ENCODE measurements around the gene PPM1A.

PPM1A gene

DNA sequence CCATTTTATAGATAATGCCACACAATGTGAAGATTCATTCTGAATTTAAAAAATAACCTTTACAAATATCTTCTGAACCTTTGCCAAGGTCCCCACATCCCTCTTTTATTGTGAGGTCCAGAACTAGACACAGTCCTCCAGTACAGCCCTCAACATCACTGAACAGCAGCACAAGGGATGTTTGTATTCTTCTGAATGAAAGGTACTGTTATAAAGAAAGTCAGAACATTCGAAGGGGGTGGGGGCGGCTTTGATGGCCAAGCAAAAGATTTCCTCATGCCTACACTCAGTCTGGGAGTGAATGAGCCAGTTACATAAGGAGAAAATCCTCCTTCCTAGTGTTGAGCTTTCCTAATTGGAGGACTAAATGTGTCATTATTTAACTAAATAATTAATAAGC is 77.3 kb downstream of the PPM1A start:
- no peak for DNase-seq

DNA sequence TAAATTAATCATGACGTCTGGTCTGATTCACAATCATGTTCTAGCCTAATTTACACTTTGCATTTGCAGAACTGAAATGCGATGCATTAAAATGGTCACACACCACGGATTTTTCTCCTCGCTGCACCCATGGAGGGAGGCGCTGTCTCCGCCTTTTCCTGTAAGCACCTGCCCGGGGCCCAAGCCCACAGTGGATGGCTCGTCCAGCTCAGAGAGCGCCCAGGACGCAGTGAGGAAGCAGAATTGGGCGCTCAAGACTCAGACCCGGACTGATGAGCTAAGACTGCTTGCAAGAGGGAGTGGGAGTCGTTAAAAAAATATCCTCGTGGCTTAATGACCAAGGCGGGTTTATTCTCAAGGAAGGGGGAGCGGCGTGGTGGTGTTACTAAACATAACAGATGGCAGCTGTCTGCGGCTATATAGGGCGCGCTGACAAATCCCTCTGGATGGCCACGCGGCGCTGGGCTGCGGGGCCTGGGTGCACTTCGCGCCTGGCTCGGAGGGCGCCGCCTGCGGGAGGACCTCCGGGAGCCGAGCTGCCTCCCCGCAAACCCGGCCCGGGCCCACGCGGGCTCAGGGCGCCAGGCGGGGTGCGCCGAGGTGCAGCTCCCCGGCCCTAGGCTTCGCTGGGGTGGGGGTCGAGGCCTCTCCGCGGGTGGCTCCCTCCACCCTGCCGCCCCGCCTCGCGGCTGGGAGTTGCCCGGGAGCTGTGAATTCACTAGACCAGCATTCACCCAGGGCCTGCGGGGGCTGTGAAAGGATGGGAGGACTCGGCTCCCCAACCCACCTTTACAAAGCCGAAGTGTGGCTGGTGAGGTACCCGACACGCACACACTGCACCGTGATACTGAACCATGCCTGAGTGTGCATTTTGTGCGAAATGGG is 78.7 kb downstream of the PPM1A start:
- DNase-seq: no peak

DNA sequence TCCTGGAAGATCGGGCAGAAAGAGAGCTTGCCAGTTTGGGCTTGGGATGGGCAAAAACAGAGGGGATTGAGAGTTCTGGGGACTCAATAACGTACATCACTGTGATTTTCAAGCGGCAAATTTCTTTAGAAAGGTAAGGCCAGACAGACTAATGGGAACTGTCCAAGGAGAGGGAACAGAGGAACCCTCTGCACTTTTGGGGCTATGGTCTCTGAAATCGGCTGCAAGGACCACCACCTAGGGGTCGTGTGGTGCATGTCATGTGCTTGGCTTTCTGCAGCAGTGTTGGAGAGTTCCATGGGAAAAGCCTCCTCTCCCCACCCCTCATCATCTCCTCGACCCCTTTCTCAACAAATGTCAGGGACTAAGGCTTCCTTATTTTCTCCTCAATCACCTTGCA is 79.6 kb downstream of the PPM1A start:
- no peak for DNase-seq

DNA sequence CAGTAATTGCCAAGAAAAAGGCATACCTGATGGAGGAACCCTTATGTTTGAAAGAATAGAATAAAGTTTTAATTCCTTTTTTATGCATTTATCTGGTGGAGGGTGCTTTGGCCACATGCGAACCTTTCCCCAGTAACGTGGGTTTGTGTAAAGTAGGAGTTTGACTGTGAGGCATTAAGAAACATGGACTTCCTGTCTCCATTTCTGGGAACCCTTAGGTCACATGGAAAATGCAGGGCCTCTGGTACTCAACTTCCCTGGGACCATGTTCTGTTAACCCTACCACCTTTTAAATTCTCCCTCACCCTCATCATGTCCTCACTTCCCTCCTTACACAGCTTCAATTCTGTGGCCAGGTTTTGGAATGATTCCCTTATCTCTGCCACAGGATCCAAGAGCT is 80.3 kb downstream of the PPM1A start:
- DNase-seq: no peak

- DNase-seq: no peak
These were observed 82.4 kb downstream of the PPM1A start for GRCh38 chr14:60331201-60332045.

DNA sequence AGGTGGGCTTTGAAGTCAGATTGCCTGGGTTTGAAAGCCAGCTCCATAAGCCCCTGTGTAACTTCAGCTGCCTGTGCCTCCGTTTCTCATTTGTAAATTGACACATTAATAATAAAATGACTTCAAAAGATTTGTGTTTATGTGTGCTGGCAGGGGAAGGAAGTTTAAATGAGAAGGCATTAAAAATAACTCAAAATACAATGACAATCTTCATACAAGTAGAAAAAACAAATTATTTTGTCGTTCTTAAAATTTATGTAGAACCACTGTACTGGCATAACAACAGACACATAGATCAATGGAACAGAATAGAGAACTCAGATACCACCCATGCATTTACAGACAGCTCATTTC is 83.0 kb downstream of the PPM1A start:
- DNase-seq: no peak

- DNase-seq: no peak
These were observed 83.8 kb downstream of the PPM1A start for GRCh38 chr14:60332869-60333268.

GRCh38 chr14:60339571-60339970 is 90.5 kb downstream of the PPM1A start:
- no peak for DNase-seq

- DNase-seq: no peak
These were observed 94.6 kb downstream of the PPM1A start for GRCh38 chr14:60343571-60344071.

- DNase-seq: no peak
These were observed 95.7 kb downstream of the PPM1A start for GRCh38 chr14:60344751-60345150.

- DNase-seq: no peak
These were observed 97.7 kb downstream of the PPM1A start for GRCh38 chr14:60346706-60347105.

GRCh38 chr14:60348211-60348610 is 99.2 kb downstream of the PPM1A start:
- DNase-seq: no peak
